Endothelial cell of umbilical vein (primary cell): ENCODE data around the gene DNAJC7. TPM values are rescaled to one million over a fixed set of nuclear protein-coding genes. Genes with fewer than 3 reads are reported as not detected.

Source experiments
- BruUV-seq: library from RNA; stranded (reverse); fragments of 400-500 nt; replicated peaks from 2 replicates; lab custom pipeline; 2021; lab: Mats Ljungman, UMichigan
- CTCF ChIA-PET: fragments of 300-600, 350-600 bp; sonication (Branson Sonifier 250); formaldehyde crosslinking; loops from one replicate; lab custom pipeline; 2021; ENCODE audit warnings: antibody characterized with exemption, inconsistent platforms; lab: Charles Lee
- POLR2A ChIA-PET: fragments of 300-600, 350-600 bp; sonication (Branson Sonifier 250); formaldehyde crosslinking; loops from one replicate; lab custom pipeline; 2021; ENCODE audit warnings: antibody characterized with exemption, inconsistent platforms; lab: Charles Lee
- DNase-seq: peaks from one replicate; pipeline ENCODE4 v3.0.0-alpha.2; 2011; ENCODE audit warnings: low read depth, low spot score
- FAIRE-seq: peaks from 2 replicates; lab custom pipeline; 2011; peaks lifted over from hg19 to GRCh38; lab: Jason Lieb, UNC
- H2AFZ ChIP-seq: 2 replicates; pipeline ENCODE4 v1.6.0; 2012; ENCODE audit warnings: low read depth, low read length, control low read depth, inconsistent platforms
- H3K27ac ChIP-seq: 2 replicates; pipeline ENCODE4 v1.5.1; 2011; ENCODE audit warnings: low read depth, mild to moderate bottlenecking, control low read depth, low read length, moderate library complexity; ENCODE audit not compliant: insufficient read depth
- H3K27me3 ChIP-seq, 2 experiments: 2 replicates each; pipeline versions ENCODE4 v1.6.0 to v1.6.1; 2011; ENCODE audit warnings: low read length in 2 of 2, mixed read lengths in 1 of 2; ENCODE audit not compliant: control insufficient read depth in 2 of 2, insufficient read depth in 2 of 2
- H3K36me3 ChIP-seq, 2 experiments: 2 replicates in 1 of 2; 3 replicates in 1 of 2; pipeline ENCODE4 v1.5.1; 2011; ENCODE audit warnings: low read length in 2 of 2, mild to moderate bottlenecking in 1 of 2, moderate library complexity in 1 of 2; ENCODE audit not compliant: control insufficient read depth in 2 of 2, insufficient read depth in 2 of 2; ENCODE audit errors: extremely low read depth in 1 of 2
- H3K4me1 ChIP-seq: 3 replicates; pipeline ENCODE4 v1.5.1; 2011; ENCODE audit warnings: mild to moderate bottlenecking, low read length; ENCODE audit not compliant: control insufficient read depth, insufficient read depth; ENCODE audit errors: extremely low read depth
- H3K4me2 ChIP-seq: 2 replicates; pipeline ENCODE4 v1.6.1; 2011; ENCODE audit warnings: low read length, control low read depth, mixed read lengths; ENCODE audit not compliant: insufficient read depth
- H3K4me3 ChIP-seq, 3 experiments: fragments of 200-600 bp in 1 of 3; sonication (generic), shearing (Covaris generic) in 1 of 3; replicated peaks in 1 of 3; 2 replicates each; pipeline ENCODE4 v1.5.1; 2011 to 2016; ENCODE audit warnings: control low read depth in 3 of 3, low read length in 3 of 3, mild to moderate bottlenecking in 2 of 3, inconsistent platforms in 1 of 3, low read depth in 1 of 3, moderate library complexity in 1 of 3; ENCODE audit not compliant: insufficient read depth in 1 of 3
- H3K79me2 ChIP-seq: 2 replicates; pipeline ENCODE4 v1.6.0; 2012; ENCODE audit warnings: low read length, inconsistent platforms; ENCODE audit not compliant: control insufficient read depth, insufficient read depth
- H3K9ac ChIP-seq: replicated peaks from 2 replicates; pipeline ENCODE3; 2011; ENCODE audit warnings: low read length, control low read depth; ENCODE audit not compliant: insufficient read depth; ENCODE audit errors: extremely low read depth
- H3K9me1 ChIP-seq: replicated peaks from 3 replicates; pipeline ENCODE4 v1.6.0; 2011; ENCODE audit warnings: mild to moderate bottlenecking, low read length; ENCODE audit not compliant: control insufficient read depth, insufficient read depth; ENCODE audit errors: extremely low read depth
- H3K9me3 ChIP-seq: replicated peaks from 2 replicates; pipeline ENCODE4 v1.5.1; 2012; ENCODE audit warnings: low read length, inconsistent platforms; ENCODE audit not compliant: control insufficient read depth, insufficient read depth
- H4K20me1 ChIP-seq: replicated peaks from 2 replicates; pipeline ENCODE3; 2011; ENCODE audit warnings: mild to moderate bottlenecking, low read length; ENCODE audit not compliant: control insufficient read depth, insufficient read depth; ENCODE audit errors: extremely low read depth
- EZH2 ChIP-seq: IDR thresholded peaks from 2 replicates; pipeline ENCODE4 v1.6.1; 2012; ENCODE audit warnings: borderline replicate concordance, low read depth, mild to moderate bottlenecking, moderate library complexity, low read length, inconsistent platforms; ENCODE audit not compliant: severe bottlenecking
- FOS ChIP-seq: IDR thresholded peaks from 2 replicates; pipeline ENCODE4 v1.6.1; 2011; ENCODE audit warnings: mild to moderate bottlenecking, low read length, moderate library complexity, borderline replicate concordance; ENCODE audit not compliant: insufficient read depth
- GATA2 ChIP-seq: IDR thresholded peaks from 2 replicates; pipeline ENCODE4 v1.7.0; 2011; ENCODE audit warnings: low read depth, mild to moderate bottlenecking, moderate library complexity, mixed read lengths, low read length; ENCODE audit not compliant: insufficient read length, insufficient read depth
- JUN ChIP-seq: IDR thresholded peaks from 2 replicates; pipeline ENCODE4 v1.6.1; 2011; ENCODE audit warnings: borderline replicate concordance, low read depth; ENCODE audit not compliant: insufficient read length, insufficient read depth
- MYC ChIP-seq: IDR thresholded peaks from one replicate; pipeline ENCODE4 v1.6.1; 2011; ENCODE audit warnings: mild to moderate bottlenecking, low read depth, low read length
- POLR2A ChIP-seq: IDR thresholded peaks from 2 replicates; pipeline ENCODE4 v1.6.1; 2012; ENCODE audit warnings: low read depth, mild to moderate bottlenecking, control low read depth, low read length
- POLR2AphosphoS5 ChIP-seq: IDR thresholded peaks from 2 replicates; pipeline ENCODE4 v1.6.1; 2012; ENCODE audit warnings: low read depth, mild to moderate bottlenecking, control low read depth, low read length, moderate library complexity; ENCODE audit not compliant: insufficient read depth
- dilution Hi-C: fragments of 300-500 bp; cut with MboI; formaldehyde crosslinking; loops from one replicate; pipeline ENCODE4 v1.15.0; 2019; ENCODE audit warnings: low sequenced_read_pairs; ENCODE audit not compliant: extremely low pct_ligation_motif_present
- intact Hi-C: fragments of 100-400 bp; cut with micrococcal nuclease; formaldehyde crosslinking; loops from one replicate; pipeline ENCODE4 v1.10.0; 2022
- polyA plus RNA-seq, 4 experiments: library from polyadenylated mRNA; depleted of rRNA in 3 of 4; stranded (reverse) in 3 of 4; unstranded in 1 of 4; fragments of >200 nt; gene quantifications; 2 replicates each; pipeline versions ENCODE4 v1.2.1 to v1.2.3, GENCODE V29; 2011 to 2012; ENCODE audit warnings: missing spikeins in 1 of 4
- total RNA-seq: library from RNA; stranded (reverse); gene quantifications from 2 replicates; pipeline ENCODE4 v1.2.3, GENCODE V29; 2021
- TF ChIP-seq, protein P1 (sequence below): IDR thresholded peaks from 2 replicates; pipeline ENCODE4 v1.6.1; 2011; ENCODE audit not compliant: insufficient read depth, insufficient read length
- TF ChIP-seq, protein P2 (sequence below), 2 donors: IDR thresholded peaks; 1 replicate in 1 of 2; 2 replicates in 1 of 2; pipeline ENCODE4 v1.5.1; 2011; ENCODE audit warnings: low read length in 2 of 2, mild to moderate bottlenecking in 2 of 2, moderate library complexity in 2 of 2, control low read depth in 1 of 2, inconsistent platforms in 1 of 2, low read depth in 1 of 2; ENCODE audit not compliant: insufficient read depth in 1 of 2; ENCODE audit errors: extremely low read depth in 1 of 2

Gene DNAJC7
- total and polyA plus RNA-seq, 2 donors (not counting 3 experiments of a cell fraction or from before 2014, with no cell fraction given): 19.8 to 111 TPM

- no peak overlapping the region for H3K27ac ChIP-seq
- no peaks in the 10 kb centered on the region for H4K20me1 ChIP-seq
- H3K9ac ChIP-seq: no peak overlapping the region
- DNase-seq (no peak), FAIRE-seq (no peak)
- intact Hi-C loops: loop anchor here (10.0 kb wide), 1 partner anchor 497 kb away; no protein-coding TSS in a partner anchor
- H3K9me3 ChIP-seq: no peaks in the 10 kb centered on the region
- no peak for TF ChIP-seq MYC
- no peak for TF ChIP-seq GATA2
- no peak for TF ChIP-seq JUN
- no peak for TF ChIP-seq FOS
- TF ChIP-seq, protein P1, sequence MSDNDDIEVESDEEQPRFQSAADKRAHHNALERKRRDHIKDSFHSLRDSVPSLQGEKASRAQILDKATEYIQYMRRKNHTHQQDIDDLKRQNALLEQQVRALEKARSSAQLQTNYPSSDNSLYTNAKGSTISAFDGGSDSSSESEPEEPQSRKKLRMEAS: no peak
- TF ChIP-seq POLR2AphosphoS5: no peak
- no peak overlapping the region for H3K4me3 ChIP-seq
- peaks cover 0 to 9% of the 10 kb centered on the region in 2 experiments for H3K36me3 ChIP-seq
- H2AFZ ChIP-seq: no peak overlapping the region
- dilution Hi-C loops: no loop called here
- ChIA-PET POLR2A (no interaction called here), CTCF (interaction anchor here (0.8 to 6.3 kb wide), 5 partner anchors 10 to 153 kb away, joined by 3 to 40 read pairs (median 5); no protein-coding TSS in a partner anchor)
- peaks cover 20% of the 10 kb centered on the region for H3K4me1 ChIP-seq
- no peaks in the 10 kb centered on the region for H3K9me1 ChIP-seq
- H3K27me3 ChIP-seq: peaks cover 0 to 1% of the 10 kb centered on the region in 2 experiments
- no peaks in the 10 kb centered on the region for H3K79me2 ChIP-seq
- BruUV-seq: no TSS peak
- H3K4me2 ChIP-seq: no peak overlapping the region
These were observed 10.9 kb upstream of the DNAJC7 start for GRCh38 chr17:42027961-42028790.

GRCh38 chr17:42027590-42027889, 10.3 kb upstream of the DNAJC7 start:
- dilution Hi-C loops (no loop called here), intact Hi-C loops (loop anchor here (10.0 kb wide), 1 partner anchor 497 kb away; no protein-coding TSS in a partner anchor)
- Histone ChIP-seq H2AFZ (no peak overlapping the region), H3K9ac (no peak overlapping the region), H3K36me3 (peaks cover 0 to 14% of the 10 kb centered on the region in 2 experiments), H4K20me1 (no peaks in the 10 kb centered on the region), H3K4me2 (no peak overlapping the region), H3K4me1 (peaks cover 20% of the 10 kb centered on the region), H3K27me3 (peaks cover 0 to 1% of the 10 kb centered on the region in 2 experiments), H3K79me2 (no peaks in the 10 kb centered on the region), H3K27ac (no peak overlapping the region), H3K9me3 (no peaks in the 10 kb centered on the region), H3K4me3 (no peak overlapping the region), H3K9me1 (no peaks in the 10 kb centered on the region)
- POLR2A ChIA-PET: no interaction called here
- FAIRE-seq: no peak
- BruUV-seq: no TSS peak
- TF ChIP-seq GATA2: no peak
- no peak for TF ChIP-seq EZH2
- TF ChIP-seq, protein P2, sequence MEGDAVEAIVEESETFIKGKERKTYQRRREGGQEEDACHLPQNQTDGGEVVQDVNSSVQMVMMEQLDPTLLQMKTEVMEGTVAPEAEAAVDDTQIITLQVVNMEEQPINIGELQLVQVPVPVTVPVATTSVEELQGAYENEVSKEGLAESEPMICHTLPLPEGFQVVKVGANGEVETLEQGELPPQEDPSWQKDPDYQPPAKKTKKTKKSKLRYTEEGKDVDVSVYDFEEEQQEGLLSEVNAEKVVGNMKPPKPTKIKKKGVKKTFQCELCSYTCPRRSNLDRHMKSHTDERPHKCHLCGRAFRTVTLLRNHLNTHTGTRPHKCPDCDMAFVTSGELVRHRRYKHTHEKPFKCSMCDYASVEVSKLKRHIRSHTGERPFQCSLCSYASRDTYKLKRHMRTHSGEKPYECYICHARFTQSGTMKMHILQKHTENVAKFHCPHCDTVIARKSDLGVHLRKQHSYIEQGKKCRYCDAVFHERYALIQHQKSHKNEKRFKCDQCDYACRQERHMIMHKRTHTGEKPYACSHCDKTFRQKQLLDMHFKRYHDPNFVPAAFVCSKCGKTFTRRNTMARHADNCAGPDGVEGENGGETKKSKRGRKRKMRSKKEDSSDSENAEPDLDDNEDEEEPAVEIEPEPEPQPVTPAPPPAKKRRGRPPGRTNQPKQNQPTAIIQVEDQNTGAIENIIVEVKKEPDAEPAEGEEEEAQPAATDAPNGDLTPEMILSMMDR (IDR thresholded peaks at IDR 0.05; ENCODE audit: extremely low read depth in 1 of 2, insufficient read depth in 1 of 2, low read depth in 1 of 2, low read length in 2 of 2): no peak
- no peak for TF ChIP-seq JUN
- TF ChIP-seq, protein P1: no peak
- no peak for TF ChIP-seq POLR2A
- no peak for TF ChIP-seq FOS
- no peak for TF ChIP-seq POLR2AphosphoS5
- CTCF ChIA-PET: interaction anchor here (0.5 to 6.3 kb wide), 5 partner anchors 13 to 154 kb away, joined by 3 to 40 read pairs (median 3); no protein-coding TSS in a partner anchor
- DNase-seq: no peak
